GM18502 (cell line): ENCODE measurements around the gene ZNF74.
"Not testable (repeated sequence)": the region's sequence is repeated elsewhere in the genome, so short reads cannot be mapped to it uniquely, and the experiment has no call there.

ENCODE experiments used
- ATAC-seq: cut with Tn5 transposase; IDR thresholded peaks from one replicate; pipeline ENCODE4 v1.9.1; 2021; ENCODE audit warnings: mild to moderate bottlenecking; ENCODE audit not compliant: unreplicated experiment, poor library complexity

Gene ZNF74

DNA sequence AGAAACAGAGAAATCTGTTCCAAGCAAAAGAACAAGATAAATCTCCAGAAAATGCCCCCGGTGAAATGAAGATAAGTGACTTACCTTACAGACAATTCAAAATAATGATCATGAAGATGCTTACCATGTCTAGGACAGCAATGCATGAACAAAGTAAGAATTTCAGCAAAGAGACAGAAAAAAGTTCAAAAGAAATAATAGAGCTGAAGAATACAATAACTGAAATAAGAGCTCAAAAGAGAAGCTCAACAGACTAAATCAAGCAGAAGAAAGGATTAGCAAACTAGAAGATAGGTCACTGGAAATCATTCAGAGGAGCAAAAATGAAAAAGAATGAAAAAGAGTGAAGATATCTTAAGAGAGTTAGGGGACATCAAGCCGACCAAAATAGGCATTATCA lies 19.8 kb upstream of the ZNF74 start:
- not testable (repeated sequence) for ATAC-seq

DNA sequence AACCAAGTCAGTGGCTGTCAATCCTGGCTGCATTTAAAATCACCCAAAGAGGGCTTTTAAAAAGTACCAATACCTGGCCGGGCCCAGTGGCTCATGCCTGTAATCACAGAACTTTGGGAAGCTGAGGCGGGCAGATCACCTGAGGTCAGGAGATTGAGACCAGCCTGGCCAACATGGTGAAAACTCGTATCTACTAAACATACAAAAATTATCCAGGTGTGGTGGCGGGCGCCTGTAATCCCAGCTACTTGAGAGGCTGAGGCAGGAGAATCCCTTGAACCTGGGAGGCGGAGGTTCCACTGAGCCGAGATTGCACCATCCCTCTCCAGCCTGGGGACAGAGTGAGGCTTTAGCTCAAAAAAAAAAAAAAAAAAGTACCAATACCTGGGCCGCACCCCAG lies 17.7 kb upstream of the ZNF74 start:
- ATAC-seq = not testable (repeated sequence)

DNA sequence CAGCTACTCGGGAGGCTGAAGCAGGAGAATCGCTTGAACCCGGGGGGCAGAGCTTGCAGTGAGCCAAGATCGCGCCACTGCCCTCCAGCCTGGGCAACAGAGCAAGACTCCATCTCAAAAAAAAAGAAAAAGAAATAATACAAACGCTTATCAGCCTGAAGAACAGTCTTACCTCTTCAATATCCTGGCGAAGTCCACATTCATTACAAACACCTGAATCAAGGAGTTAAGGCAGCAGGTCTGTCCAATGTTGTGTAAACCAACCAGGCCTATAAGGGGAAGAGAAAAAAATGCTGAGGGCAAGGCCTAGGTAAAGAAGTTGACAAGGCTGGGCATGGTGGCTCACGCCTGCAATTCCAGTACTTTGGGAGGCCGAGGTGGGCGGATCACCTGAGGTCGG lies 17.0 kb upstream of the ZNF74 start:
- ATAC-seq = not testable (repeated sequence)

DNA sequence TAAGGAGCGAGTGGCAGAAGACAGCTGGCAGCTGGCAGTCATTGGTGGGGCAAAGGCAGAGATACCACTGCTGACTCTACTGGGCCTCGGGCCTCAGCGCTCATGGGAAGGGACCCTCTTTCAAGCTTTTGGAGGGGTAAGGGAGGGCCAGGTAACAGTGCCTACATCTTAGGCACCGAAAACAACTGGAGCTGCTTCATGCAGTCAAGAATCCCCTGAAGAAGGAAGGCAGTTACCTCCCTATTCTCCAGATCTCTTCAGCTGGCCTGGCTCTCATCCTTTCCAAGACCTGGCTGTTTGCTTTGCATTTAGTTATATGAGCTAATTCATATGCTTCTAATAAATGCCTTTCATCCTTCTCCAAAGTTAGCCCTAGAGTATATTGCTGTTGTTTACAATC lies 15.8 kb upstream of the ZNF74 start:
- no peak for ATAC-seq

DNA sequence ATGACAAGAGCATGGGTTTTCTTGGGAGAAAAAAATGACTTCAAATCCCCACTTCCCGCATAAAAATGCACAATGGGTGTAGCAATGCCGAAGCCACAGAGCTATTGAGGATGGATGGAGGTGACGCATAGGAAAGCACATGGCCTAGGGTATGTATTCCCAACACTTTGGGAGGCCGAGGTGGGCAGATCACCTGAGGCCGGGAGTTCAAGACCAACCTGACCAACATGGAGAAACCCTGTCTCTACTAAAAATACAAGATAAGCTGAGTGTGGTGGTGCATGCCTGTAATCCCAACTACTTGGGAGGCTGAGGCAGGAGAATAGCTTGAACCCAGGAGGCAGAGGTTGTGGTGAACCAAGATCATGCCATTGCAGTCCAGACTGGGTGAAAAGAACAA lies 15.3 kb upstream of the ZNF74 start:
- ATAC-seq = not testable (repeated sequence)

DNA sequence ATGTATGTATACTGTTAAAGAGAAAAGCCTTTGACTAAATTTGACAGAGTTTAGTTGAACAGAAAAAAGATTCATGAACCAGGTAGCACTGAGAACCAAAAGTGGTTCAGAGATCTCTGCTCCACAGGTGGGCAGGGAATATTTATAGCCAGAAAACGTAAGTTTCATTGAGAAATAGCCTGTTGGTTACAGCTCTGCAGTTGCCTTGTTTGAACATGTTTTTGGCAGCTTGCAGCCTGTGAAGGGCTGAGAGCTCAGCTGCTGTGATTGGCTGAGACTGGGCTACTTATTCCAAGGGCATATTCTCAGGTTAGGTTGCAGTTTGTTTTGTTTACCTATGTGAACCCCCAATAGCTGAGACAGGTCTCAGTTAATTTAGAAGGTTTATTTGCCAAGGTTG lies 13.5 kb upstream of the ZNF74 start:
- no peak for ATAC-seq

DNA sequence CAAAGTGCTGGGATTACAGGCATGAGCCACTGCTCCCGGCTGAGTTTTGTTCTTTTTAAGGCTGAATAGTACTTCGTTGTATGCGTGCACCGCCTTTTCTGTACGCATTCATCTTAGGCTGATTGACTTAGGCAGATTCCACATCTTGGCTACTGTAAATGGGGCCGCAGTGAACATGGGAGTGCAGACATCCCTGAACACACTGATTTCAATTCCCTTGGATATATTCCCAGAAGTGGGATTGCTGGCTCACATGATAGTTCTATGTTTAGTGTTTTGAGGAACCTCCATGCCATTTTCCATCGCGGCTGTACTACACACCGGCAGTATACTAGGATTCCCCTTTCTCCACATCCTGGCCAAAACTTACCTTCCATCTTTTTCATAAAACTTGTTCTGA lies 10.4 kb upstream of the ZNF74 start:
- no peak for ATAC-seq

DNA sequence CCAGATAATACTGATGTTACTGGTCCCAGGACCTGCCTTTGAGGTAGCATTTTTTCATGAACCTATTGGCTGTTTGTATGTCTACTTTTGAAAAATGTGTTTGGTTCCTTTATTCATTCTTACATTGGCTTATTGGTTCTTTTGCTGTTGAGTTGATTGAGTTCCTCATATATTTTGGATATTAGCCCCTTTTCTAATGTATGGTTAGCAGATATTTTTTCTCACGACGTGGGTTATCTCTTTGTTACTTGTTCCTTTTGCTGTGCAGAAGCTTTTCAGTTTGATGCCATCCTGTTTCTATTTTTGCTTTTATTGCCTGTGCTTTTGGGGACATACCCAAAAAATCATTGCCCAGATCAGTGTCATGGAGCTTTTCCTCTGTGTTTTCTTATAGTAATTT lies 9.8 kb upstream of the ZNF74 start:
- no peak for ATAC-seq

DNA sequence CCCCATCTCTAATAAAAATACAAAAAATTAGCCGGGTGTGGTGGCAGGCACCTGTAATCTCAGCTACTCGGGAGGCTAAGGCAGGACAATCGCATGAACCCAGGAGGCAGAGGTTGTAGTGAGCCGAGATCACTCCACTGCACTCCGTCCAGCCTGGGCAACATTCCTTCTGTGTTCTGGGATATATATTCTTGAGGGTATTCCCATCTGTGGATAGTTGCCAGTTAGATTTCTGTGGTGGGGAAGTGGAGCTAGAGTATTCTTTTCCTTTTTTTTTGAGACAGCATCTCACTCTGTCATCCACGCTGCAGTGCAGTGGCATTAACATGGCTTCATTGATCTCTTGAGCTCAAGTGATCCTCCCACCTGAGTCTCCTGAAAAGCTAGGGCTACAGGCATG lies 9.1 kb upstream of the ZNF74 start:
- no peak for ATAC-seq

DNA sequence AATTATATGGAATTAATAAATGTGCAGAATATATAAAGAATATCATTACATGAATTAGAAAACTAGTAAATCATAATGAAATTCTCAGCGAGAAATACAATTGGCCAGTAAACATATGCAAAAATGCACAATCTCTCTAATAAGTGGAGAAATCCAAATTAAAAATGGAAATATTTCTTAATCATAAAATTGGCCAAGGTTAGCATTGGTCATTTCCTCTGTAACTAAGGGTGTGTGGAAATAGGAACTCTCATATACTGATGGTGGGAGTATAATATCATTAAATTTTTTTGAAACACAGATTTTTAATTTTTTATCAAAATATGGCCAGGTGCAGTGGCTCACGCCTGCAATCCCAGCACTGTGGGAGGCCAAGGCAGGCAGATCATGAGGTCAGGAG lies 7.6 kb upstream of the ZNF74 start:
- ATAC-seq = no peak

DNA sequence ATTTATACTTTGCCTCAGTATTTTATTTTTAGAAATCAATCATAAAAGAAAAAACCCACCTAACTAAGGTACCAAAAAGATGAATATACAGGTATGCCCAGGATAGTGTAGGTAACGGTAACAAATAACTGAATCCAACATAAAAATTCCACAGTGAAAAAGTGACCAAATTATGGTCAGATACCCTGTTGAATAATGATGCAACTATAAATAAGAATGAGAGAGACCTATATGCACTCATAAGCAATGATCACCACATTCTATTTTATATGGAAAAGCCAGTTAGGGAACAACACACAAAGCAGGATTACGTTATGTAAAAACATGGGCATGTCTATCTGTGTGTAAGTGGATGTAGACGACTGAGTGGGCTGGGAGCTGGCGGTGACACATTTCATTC lies 7.0 kb upstream of the ZNF74 start:
- ATAC-seq = no peak

DNA sequence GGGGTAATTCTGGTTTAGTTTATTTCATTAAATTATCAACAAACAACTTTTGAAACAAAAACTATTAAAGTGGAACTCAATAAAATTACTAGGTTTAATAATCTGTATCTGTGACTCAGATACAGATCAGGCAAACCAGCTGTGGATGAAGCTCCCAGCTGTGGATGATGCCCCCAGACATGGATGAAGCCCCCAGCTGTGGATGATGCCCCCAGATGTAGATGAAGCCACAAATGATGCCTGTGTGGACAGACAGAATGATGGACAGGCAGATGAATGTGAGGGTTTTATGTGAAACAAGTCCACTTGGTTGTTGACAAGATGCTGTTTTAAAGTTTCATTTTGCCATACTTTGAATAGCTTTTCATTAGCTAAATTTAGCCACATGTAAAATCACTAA lies 5.8 kb upstream of the ZNF74 start:
- no peak for ATAC-seq

DNA sequence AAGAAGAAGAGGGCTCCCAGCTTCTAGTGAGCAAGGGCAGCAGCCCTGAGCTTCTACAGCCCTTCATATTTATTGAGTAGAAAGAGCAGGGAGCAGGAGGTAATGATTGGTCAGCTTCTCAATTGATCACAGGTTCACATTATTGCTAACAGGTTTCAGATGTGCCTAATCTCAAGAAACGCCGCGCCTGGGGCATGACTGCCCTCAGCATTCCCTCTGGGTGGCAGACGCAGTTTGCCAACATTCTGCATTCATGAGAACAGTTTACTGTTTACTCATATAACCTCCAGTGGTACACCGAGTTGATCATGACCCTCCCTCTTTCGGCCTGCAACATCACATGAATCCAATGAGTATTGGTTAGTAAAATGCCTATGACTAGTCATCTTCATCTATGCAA lies 4.7 kb upstream of the ZNF74 start:
- no peak for ATAC-seq

DNA sequence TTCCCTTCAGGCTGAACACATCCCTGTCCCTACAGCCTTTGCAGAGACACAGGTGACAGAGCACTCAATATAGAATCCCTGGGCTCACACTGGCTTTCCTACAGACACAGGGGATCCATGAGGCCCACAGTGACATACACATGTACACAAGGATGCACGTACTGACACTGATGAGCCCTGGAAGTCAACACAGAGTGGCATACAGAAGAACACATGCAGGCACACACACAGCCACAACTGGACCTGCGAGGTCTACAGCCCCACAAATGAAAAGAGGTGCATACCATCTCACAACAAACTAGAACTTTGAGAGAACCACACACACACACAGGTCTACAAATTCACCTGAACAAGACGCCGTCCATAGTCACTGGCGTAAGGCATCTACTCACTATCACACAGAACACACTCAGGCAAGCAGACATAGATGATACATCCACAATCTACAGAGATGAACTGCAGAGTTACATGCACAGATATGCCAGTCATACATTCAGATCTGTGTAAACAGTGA lies 3.5 kb upstream of the ZNF74 start:
- ATAC-seq = no peak

DNA sequence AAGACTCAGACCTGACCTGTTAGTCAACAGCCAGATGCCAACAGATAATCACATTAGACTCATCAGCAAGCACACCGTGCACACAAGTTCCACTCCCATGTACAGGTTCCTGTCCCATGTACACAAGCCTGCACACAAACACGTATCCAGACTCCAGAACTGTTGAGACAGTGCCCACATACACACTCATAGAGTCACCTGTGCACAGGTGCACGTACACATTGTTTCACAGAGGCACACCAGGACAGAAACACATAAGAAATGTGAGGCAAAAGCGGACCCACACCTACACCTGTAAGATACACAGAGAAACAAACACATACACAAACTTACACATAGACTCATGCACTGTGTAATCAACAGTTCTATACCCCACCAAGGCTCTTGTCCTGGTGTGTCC lies 2.7 kb upstream of the ZNF74 start:
- no peak for ATAC-seq

DNA sequence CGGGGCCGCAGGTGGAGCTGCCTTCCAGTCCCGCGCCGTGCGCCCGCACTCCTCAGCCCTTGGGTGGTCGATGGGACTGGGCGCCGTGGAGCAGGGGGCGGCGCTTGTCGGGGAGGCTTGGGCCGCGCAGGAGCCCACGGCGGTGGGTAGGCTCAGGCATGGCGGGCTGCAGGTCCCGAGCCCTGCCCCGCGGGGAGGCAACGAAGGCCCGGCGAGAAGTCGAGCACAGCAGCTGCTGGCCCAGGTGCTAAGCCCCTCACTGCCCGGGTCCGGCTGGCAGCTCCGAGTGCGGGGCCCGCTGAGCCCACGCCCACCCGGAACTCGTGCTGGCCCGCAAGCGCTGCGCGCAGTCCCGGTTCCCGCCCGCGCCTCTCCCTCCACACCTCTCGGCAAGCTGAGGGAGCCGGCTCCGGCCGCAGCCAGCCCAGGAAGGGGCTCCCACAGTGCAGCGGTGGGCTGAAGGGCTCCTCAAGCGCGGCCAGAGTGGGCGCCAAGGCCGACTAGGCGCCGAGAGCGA lies 1.5 kb upstream of the ZNF74 start:
- ATAC-seq = not testable (repeated sequence)

DNA sequence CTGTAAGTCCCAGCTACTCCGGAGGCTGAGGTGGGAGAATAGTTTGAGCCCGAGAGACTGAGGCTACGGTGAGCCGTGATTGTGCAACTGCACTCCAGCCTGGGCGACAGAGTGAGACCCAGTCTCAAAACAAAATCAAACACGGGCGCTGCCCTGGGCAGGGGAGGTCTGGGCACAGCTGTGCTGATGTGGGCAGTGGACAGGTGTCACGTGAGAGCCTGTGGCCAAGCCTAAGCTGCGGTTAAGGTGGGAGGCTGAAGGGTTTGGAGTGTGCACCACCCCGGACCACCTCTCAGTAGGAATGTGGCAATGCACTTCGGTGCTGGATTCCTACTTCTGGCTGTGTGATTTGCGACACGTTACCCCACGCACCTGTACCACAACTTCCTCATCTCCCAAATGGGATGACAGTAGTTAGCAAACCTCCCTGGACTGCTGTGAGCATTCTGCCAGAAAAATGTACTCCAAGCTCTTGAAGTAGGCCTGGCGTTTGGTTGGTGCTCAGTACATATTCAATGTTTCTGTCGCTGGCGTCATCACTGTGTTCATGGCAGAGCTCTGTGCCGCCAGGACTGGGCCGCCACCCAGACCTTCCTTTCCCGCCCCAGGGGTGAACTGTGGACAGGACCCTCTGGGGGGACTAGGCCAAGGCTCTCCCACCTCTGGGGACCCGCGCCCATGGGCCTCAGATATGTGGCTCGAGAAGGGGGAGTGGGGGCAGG lies 807 bp upstream of the ZNF74 start:
- no peak for ATAC-seq

DNA sequence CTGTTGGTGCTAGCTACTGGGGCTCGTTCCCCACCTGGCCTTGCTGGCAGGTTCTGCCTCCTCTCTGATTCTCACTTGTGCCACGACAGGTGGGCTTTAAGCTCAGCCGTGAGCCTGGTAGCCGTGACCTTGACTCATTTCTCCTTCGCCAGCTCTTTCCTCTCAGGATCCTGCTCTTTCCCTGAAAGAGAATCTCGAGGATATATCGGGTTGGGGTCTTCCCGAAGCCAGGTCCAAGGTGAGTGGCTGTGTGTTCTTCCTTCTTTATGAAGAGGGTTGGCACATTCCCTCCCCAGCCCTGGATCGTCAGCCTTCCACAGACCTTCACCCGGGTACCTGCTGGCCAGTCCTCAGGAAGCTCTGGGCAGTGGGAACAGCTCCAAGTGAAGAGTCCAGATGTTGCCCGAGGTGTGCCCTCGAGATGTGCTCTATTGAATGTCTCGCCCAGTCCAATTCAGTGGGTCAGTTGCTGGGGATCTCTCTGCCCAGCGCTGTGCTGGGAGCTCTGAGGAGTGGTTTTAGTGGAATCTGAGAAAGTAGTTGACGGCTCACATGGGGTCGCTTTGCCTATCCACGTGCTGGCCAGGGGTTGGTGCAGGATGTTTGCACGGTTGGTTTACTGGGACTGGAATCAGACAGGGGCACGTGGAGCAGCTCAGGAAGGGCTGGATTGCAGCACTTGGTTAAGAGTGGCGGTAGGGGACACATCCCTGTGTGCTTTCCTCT lies 1.4 kb downstream of the ZNF74 start:
- no peak for ATAC-seq

DNA sequence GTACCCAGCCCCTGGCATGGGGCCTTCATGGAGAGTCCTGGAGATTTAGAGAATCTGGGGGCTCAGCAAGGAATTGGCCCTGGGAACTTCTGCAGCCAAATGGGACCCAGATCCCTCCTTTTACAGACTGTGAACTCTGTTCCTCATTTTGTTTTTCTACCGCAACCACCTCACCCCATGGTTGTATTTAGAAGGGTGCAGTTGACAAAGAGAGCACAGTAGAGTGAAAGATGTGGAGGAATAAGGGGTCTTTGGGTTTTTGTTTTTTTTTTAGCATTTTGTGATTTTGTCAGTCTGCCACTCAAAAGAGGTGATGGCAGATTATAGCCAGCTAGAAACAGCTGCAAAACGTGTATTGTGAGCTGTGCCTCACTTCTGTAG lies 1.9 kb downstream of the ZNF74 start:
- ATAC-seq = no peak

DNA sequence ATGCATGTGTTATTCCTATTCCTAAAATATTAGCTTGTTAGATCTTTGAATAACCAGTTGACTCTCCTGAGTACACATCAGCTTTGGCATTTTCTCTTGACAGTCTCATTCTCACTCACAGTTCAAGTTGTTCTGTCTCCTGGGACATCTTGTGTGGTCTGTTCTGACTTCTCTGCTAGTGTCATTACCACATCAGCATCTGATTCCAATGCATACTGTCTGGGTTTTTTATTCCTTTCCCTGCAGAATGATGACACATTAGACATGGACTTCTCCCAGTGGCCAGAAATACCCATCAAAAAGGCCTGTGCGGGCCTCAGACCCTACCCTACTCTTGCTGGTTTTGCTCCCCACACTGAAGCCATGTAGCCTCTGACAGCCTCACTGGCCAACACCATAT lies 2.7 kb downstream of the ZNF74 start:
- ATAC-seq = no peak

DNA sequence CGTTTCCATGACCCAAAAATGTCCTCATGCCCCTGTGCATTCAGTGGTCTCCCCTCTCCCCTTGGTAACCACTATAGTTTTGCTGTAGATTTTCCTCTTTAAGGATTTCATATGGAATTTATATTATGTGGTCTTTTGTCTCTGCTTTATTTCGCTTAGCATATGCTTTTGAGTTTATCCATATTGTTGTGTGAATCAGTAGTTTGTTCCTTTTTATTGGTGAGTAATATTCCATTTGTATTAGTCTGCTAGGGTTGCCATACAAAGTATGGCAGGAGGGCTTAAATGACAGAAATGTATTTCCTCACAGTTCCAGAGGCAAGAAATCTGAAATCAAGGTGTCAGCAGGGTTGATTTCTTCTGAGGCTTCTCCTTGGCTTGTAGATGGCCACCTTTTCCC lies 3.5 kb downstream of the ZNF74 start:
- no peak for ATAC-seq

DNA sequence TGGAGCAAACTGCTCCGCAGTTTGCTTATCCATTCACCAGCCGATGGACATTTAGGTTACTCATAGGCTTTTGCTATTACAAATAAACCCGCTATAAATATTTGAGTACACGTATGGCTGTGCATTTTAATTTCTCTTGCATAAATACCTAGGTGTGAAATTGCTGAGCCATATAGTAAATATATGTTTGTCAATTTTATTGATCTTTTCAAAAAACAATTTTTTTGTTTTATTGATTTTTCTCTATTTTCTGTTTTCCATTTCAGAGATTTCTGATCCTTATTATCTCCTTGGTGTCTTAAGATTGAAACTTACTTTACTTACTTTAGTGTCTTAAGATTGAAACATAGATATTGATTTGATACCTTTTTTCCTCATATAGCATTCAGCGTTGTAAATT lies 4.5 kb downstream of the ZNF74 start:
- no peak for ATAC-seq
